MM.1S (cell line): ENCODE data around the gene YAE1.

Source experiments
- DNase-seq: peaks from one replicate; pipeline ENCODE4 v3.0.0-alpha.2; 2015
- H2AFZ ChIP-seq: fragments of 300-600 bp; sonication (generic); 2 replicates; pipeline ENCODE4 v1.6.0; 2016; ENCODE audit warnings: antibody characterized with exemption, low read length
- H3F3A ChIP-seq: fragments of 300-600 bp; sonication (generic); 2 replicates; pipeline ENCODE4 v1.6.1; 2016; ENCODE audit warnings: mild to moderate bottlenecking, antibody characterized with exemption, low read length, moderate library complexity, mixed read lengths; ENCODE audit not compliant: insufficient read depth
- H3K27ac ChIP-seq: fragments of 300-600 bp; sonication (generic); 2 replicates; pipeline ENCODE4 v1.5.1; 2016; ENCODE audit warnings: mild to moderate bottlenecking, low read length
- H3K27me3 ChIP-seq: fragments of 300-600 bp; sonication (generic); replicated peaks from 2 replicates; pipeline ENCODE4 v1.6.0; 2016; ENCODE audit warnings: low read length; ENCODE audit not compliant: insufficient read depth
- H3K36me3 ChIP-seq: fragments of 300-600 bp; sonication (generic); replicated peaks from 2 replicates; pipeline ENCODE4 v1.6.1; 2016; ENCODE audit warnings: mild to moderate bottlenecking, low read length, mixed read lengths; ENCODE audit not compliant: insufficient read depth
- H3K4me1 ChIP-seq: fragments of 300-600 bp; sonication (generic); 2 replicates; pipeline ENCODE4 v1.6.1; 2016; ENCODE audit warnings: low read length, mixed read lengths
- H3K4me2 ChIP-seq: fragments of 300-600 bp; sonication (generic); 2 replicates; pipeline ENCODE4 v1.6.0; 2016; ENCODE audit warnings: low read depth, low read length
- H3K4me3 ChIP-seq: fragments of 300-600 bp; sonication (generic); 2 replicates; pipeline ENCODE4 v1.5.1; 2016; ENCODE audit warnings: low read length, mixed read lengths
- H3K79me2 ChIP-seq: fragments of 300-600 bp; sonication (generic); 2 replicates; pipeline ENCODE4 v1.6.1; 2016; ENCODE audit warnings: mixed run types, low read length, mixed read lengths
- H3K9ac ChIP-seq: fragments of 300-600 bp; sonication (generic); 2 replicates; pipeline ENCODE4 v1.6.1; 2016; ENCODE audit warnings: low read length, mixed read lengths
- H3K9me2 ChIP-seq: fragments of 300-600 bp; sonication (generic); replicated peaks from 2 replicates; pipeline ENCODE4 v1.6.1; 2016; ENCODE audit warnings: mild to moderate bottlenecking, low read length, mixed read lengths; ENCODE audit not compliant: insufficient read depth
- H3K9me3 ChIP-seq: fragments of 300-600 bp; sonication (generic); replicated peaks from 2 replicates; pipeline ENCODE4 v1.6.1; 2016; ENCODE audit warnings: mild to moderate bottlenecking, low read length, mixed read lengths; ENCODE audit not compliant: insufficient read depth
- H4K20me1 ChIP-seq: fragments of 300-600 bp; sonication (generic); 2 replicates; pipeline ENCODE4 v1.6.1; 2016; ENCODE audit warnings: mild to moderate bottlenecking, low read length, moderate library complexity, mixed read lengths; ENCODE audit not compliant: insufficient read depth
- EZH2 ChIP-seq: fragments of 300-600 bp; sonication (generic); optimal IDR thresholded peaks from 2 replicates; pipeline ENCODE3; 2017; ENCODE audit warnings: low read depth, mild to moderate bottlenecking, antibody characterized with exemption, low read length, mixed read lengths
- EZH2phosphoT487 ChIP-seq: fragments of 300-600 bp; sonication (generic); IDR thresholded peaks from 2 replicates; pipeline ENCODE4 v1.6.1; 2018; ENCODE audit warnings: antibody characterized with exemption, low read length
- TF ChIP-seq, protein P1 (sequence below): fragments of 300-600 bp; sonication (generic); IDR thresholded peaks from 2 replicates; pipeline ENCODE4 v1.5.1; 2016; ENCODE audit warnings: antibody characterized with exemption, low read length, mixed read lengths

The YAE1 gene

GRCh38 chr7:39557911-39558310 lies 8.3 kb upstream of the YAE1 start:
- Histone ChIP-seq H3K79me2 (no peaks in the 10 kb centered on the region), H3K9me3 (no peaks in the 10 kb centered on the region), H2AFZ (no peak overlapping the region), H3K9ac (no peak overlapping the region), H4K20me1 (no peaks in the 10 kb centered on the region), H3K36me3 (no peaks in the 10 kb centered on the region), H3K4me2 (no peak overlapping the region), H3K27ac (no peak overlapping the region), H3K9me2 (no peaks in the 10 kb centered on the region), H3K4me1 (no peaks in the 10 kb centered on the region), H3K4me3 (no peak overlapping the region), H3F3A (no peaks in the 10 kb centered on the region), H3K27me3 (no peaks in the 10 kb centered on the region)
- TF ChIP-seq EZH2phosphoT487 (no peak), EZH2 (no peak)
- TF ChIP-seq, protein P1, sequence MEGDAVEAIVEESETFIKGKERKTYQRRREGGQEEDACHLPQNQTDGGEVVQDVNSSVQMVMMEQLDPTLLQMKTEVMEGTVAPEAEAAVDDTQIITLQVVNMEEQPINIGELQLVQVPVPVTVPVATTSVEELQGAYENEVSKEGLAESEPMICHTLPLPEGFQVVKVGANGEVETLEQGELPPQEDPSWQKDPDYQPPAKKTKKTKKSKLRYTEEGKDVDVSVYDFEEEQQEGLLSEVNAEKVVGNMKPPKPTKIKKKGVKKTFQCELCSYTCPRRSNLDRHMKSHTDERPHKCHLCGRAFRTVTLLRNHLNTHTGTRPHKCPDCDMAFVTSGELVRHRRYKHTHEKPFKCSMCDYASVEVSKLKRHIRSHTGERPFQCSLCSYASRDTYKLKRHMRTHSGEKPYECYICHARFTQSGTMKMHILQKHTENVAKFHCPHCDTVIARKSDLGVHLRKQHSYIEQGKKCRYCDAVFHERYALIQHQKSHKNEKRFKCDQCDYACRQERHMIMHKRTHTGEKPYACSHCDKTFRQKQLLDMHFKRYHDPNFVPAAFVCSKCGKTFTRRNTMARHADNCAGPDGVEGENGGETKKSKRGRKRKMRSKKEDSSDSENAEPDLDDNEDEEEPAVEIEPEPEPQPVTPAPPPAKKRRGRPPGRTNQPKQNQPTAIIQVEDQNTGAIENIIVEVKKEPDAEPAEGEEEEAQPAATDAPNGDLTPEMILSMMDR: no peak
- no peak for DNase-seq

DNA sequence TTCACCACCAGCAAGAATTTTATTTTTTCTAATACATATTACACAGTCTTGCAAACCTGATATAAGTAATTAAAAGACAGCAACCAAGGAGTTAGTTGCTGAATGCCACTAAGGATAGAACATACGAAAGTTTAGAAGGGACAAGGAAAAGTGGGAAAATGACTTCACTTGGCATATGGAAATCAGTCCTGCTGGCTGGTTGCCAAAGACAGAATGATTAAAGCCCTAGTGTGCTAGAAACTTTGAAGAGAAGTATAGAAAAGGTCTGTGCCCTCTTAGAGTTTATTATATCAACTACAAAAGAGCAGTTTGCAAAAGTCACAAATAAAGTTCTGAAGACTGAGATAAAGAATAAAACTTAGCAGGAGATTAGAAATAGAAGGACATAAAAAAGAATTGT lies 5.8 kb upstream of the YAE1 start:
- Histone ChIP-seq H3K9ac (no peak overlapping the region), H2AFZ (no peak overlapping the region), H3K9me3 (no peaks in the 10 kb centered on the region), H3K27ac (no peak overlapping the region), H3F3A (no peaks in the 10 kb centered on the region), H3K79me2 (no peaks in the 10 kb centered on the region), H3K36me3 (no peaks in the 10 kb centered on the region), H3K9me2 (no peaks in the 10 kb centered on the region), H3K4me3 (no peak overlapping the region), H3K4me2 (no peak overlapping the region), H4K20me1 (no peaks in the 10 kb centered on the region), H3K4me1 (no peaks in the 10 kb centered on the region; the same call in 1 of the 2 replicates), H3K27me3 (no peaks in the 10 kb centered on the region)
- TF ChIP-seq EZH2 (no peak), EZH2phosphoT487 (no peak)
- TF ChIP-seq, protein P1: no peak
- DNase-seq: no peak

- no peaks in the 10 kb centered on the region for H3K27me3 ChIP-seq
- H3K4me1 ChIP-seq: no peaks in the 10 kb centered on the region; the same call in 1 of the 2 replicates
- no peaks in the 10 kb centered on the region for H3F3A ChIP-seq
- H3K79me2 ChIP-seq: 0 out of 2 replicates have a peak, but pooled peaks cover 3% of the 10 kb centered on the region
- no peak overlapping the region for H3K9ac ChIP-seq
- no peak for DNase-seq
- H3K27ac ChIP-seq: no peak overlapping the region
- H3K9me3 ChIP-seq: no peaks in the 10 kb centered on the region
- no peaks in the 10 kb centered on the region for H4K20me1 ChIP-seq
- H3K9me2 ChIP-seq: no peaks in the 10 kb centered on the region
- no peak for TF ChIP-seq EZH2phosphoT487
- TF ChIP-seq, protein P1: no peak
- TF ChIP-seq EZH2: no peak
- no peak overlapping the region for H3K4me2 ChIP-seq
- no peak overlapping the region for H2AFZ ChIP-seq
- no peak overlapping the region for H3K4me3 ChIP-seq
- H3K36me3 ChIP-seq: no peaks in the 10 kb centered on the region
These were observed 5.2 kb upstream of the YAE1 start for GRCh38 chr7:39560997-39561396.
